ENCODE measurements around the gene CSNK1G1.

CSNK1G1 gene

GRCh38 chr15:64162478-64162868, 193.5 kb downstream of the CSNK1G1 start:
- H3K27ac ChIP-seq: peak overlapping the region; percentile 84
- ChIA-PET CTCF (interaction anchor here (1.3 kb wide), 1 partner anchor 14 kb away, joined by 3 read pairs; no protein-coding TSS in a partner anchor), POLR2A (ENCODE audit: low non-redundant PET) (interaction anchor here (1.2 kb wide), 1 partner anchor 9 kb away, joined by 4 read pairs; no protein-coding TSS in a partner anchor)
- DNase-seq (ENCODE audit: low spot score): peak; percentile 41
- no peak for TF ChIP-seq CTCF (conservative IDR thresholded peaks at IDR 0.05; ENCODE audit: low read depth)

GRCh38 chr15:64161688-64162477, 194.1 kb downstream of the CSNK1G1 start:
- CTCF ChIA-PET: no interaction called here
- H3K27ac ChIP-seq: peak overlapping the region; percentile 84
- POLR2A ChIA-PET (ENCODE audit: low non-redundant PET): interaction anchor here (0.6 to 1.2 kb wide), 2 partner anchors 9 to 268 kb away, joined by 3 to 4 read pairs; no protein-coding TSS in a partner anchor
- no peak for TF ChIP-seq CTCF (conservative IDR thresholded peaks at IDR 0.05; ENCODE audit: low read depth)
- no peak for DNase-seq (ENCODE audit: low spot score)

- TF ChIP-seq CTCF (conservative IDR thresholded peaks at IDR 0.05; ENCODE audit: low read depth): no peak
- POLR2A ChIA-PET (ENCODE audit: low non-redundant PET): no interaction called here
- H3K27ac ChIP-seq: peak overlapping the region; percentile 36
- CTCF ChIA-PET: no interaction called here
- DNase-seq (ENCODE audit: low spot score): no peak
Observed at GRCh38 chr15:64158363-64159134, 197.4 kb downstream of the CSNK1G1 start.

- H3K27ac ChIP-seq: peak overlapping the region; percentile 77
- CTCF ChIA-PET: interaction anchor here (0.8 kb wide), 1 partner anchor 12 kb away, joined by 3 read pairs; no protein-coding TSS in a partner anchor
- POLR2A ChIA-PET (ENCODE audit: low non-redundant PET): no interaction called here
- TF ChIP-seq CTCF (conservative IDR thresholded peaks at IDR 0.05; ENCODE audit: low read depth): no peak
- no peak for DNase-seq (ENCODE audit: low spot score)
Observed at GRCh38 chr15:64157599-64158125, 198.3 kb downstream of the CSNK1G1 start.

GRCh38 chr15:64156652-64157331, 199.2 kb downstream of the CSNK1G1 start:
- POLR2A ChIA-PET (ENCODE audit: low non-redundant PET): no interaction called here
- no peak for DNase-seq (ENCODE audit: low spot score)
- CTCF ChIA-PET: no interaction called here
- H3K27ac ChIP-seq: peak overlapping the region; percentile 77
- no peak for TF ChIP-seq CTCF (conservative IDR thresholded peaks at IDR 0.05; ENCODE audit: low read depth)
